K562 (cell line): ENCODE measurements around the gene HOXA13. TPM values are rescaled to one million over a fixed set of nuclear protein-coding genes. Genes with fewer than 3 reads are reported as not detected.

Experiments
- ELF1 ChIP-seq: fragments of 200-800 bp; sonication (Bioruptor generic); IDR thresholded peaks from 2 replicates; pipeline ENCODE4 v1.6.1; 2016; ENCODE audit warnings: missing genetic modification characterization, missing compliant biosample characterization
- HMG20A ChIP-seq: fragments of 450-650 bp; formaldehyde crosslinking; conservative IDR thresholded peaks from 2 replicates; pipeline ENCODE4 v1.4.0; 2020; ENCODE audit warnings: mild to moderate bottlenecking, mixed read lengths
- MAX ChIP-seq: sonication (generic); formaldehyde crosslinking; IDR thresholded peaks from 2 replicates; pipeline ENCODE4 v1.9.0; 2022; ENCODE audit warnings: mild to moderate bottlenecking, missing genetic modification reagents
- SMARCE1 ChIP-seq: fragments of 450-650 bp; IDR thresholded peaks from 2 replicates; pipeline ENCODE4 v1.7.1; 2016; ENCODE audit warnings: mild to moderate bottlenecking
- ZBTB26 ChIP-seq: fragments of 450-650 bp; formaldehyde crosslinking; IDR thresholded peaks from 2 replicates; pipeline ENCODE4 v1.4.0; 2022; ENCODE audit warnings: missing genetic modification characterization
- ZNF134 ChIP-seq: fragments of 250-450 bp; sonication (Bioruptor Pico); conservative IDR thresholded peaks from 2 replicates; pipeline ENCODE4 v1.4.0; 2020
- ZNF184 ChIP-seq: sonication (generic); formaldehyde crosslinking; IDR thresholded peaks from 2 replicates; pipeline ENCODE4 v1.5.0; 2020; ENCODE audit warnings: missing genetic modification reagents
- ZNF384 ChIP-seq: IDR thresholded peaks from 2 replicates; pipeline ENCODE4 v1.6.1; 2012; ENCODE audit warnings: low read depth, low read length, improper control_type of control experiment
- ZNF57 ChIP-seq: fragments of 450-650 bp; formaldehyde crosslinking; IDR thresholded peaks from 2 replicates; pipeline ENCODE4 v1.4.0; 2020; ENCODE audit warnings: mild to moderate bottlenecking, moderate library complexity
- ZNF592 ChIP-seq: fragments of 450-650 bp; IDR thresholded peaks from 2 replicates; pipeline ENCODE4 v1.6.1; 2017; ENCODE audit warnings: antibody characterized with exemption, mild to moderate bottlenecking
- polyA plus RNA-seq, 8 experiments: library from polyadenylated mRNA; depleted of rRNA in 4 of 8; stranded (reverse) in 5 of 8; unstranded in 3 of 8; fragments of >200 nt; fragmentation: Nextera tagmentation in 2 of 8; fragmentation: Illumina TruSeq in 1 of 8; extraction: Ambion mirVana in 2 of 8; extraction: Trizol in 1 of 8; gene quantifications; 2 replicates each; pipeline versions ENCODE4 v1.2.1 to v1.2.3, GENCODE V29; 2011 to 2014; ENCODE audit warnings: inconsistent platforms in 1 of 8, missing spikeins in 1 of 8
- total RNA-seq, 7 experiments: library from RNA; depleted of rRNA in 6 of 7; stranded (reverse); fragments of >200 nt in 6 of 7; fragmentation: Illumina TruSeq in 2 of 7; extraction: Trizol in 2 of 7; gene quantifications; 2 replicates each; pipeline versions ENCODE4 v1.2.1 to v1.2.3, GENCODE V29; 2011 to 2021; ENCODE audit warnings: low replicate concordance in 1 of 7

Gene HOXA13
- total and polyA plus RNA-seq, 9 of the 15 experiments (the other 6 are each of a cell fraction or from before 2014, with no cell fraction given) = not detected

- no peak for TF ChIP-seq ZNF592
- no peak for TF ChIP-seq ZNF57 (CRISPR knock-in tag)
- TF ChIP-seq HMG20A = no peak
- no peak for TF ChIP-seq ZNF184 (CRISPR knock-in tag)
- TF ChIP-seq SMARCE1 = no peak
- TF ChIP-seq MAX (CRISPR knock-in tag) = no peak
- TF ChIP-seq ZNF134 (CRISPR knock-in tag) = no peak
- no peak for TF ChIP-seq ELF1 (tag)
- no peak for TF ChIP-seq ZNF384
- no peak for TF ChIP-seq ZBTB26 (CRISPR knock-in tag)
Observed at GRCh38 chr7:27160145-27160545, 39.7 kb downstream of the HOXA13 start (continued).
